SHP77 treated with DMSO at 0.1 percent for 48 hours (cell line): ENCODE results near the gene C11orf52.

ENCODE experiments used
- DNase-seq: peaks from one replicate; lab custom pipeline; 2025; lab: John Stamatoyannopoulos, UW

Gene C11orf52

DNA sequence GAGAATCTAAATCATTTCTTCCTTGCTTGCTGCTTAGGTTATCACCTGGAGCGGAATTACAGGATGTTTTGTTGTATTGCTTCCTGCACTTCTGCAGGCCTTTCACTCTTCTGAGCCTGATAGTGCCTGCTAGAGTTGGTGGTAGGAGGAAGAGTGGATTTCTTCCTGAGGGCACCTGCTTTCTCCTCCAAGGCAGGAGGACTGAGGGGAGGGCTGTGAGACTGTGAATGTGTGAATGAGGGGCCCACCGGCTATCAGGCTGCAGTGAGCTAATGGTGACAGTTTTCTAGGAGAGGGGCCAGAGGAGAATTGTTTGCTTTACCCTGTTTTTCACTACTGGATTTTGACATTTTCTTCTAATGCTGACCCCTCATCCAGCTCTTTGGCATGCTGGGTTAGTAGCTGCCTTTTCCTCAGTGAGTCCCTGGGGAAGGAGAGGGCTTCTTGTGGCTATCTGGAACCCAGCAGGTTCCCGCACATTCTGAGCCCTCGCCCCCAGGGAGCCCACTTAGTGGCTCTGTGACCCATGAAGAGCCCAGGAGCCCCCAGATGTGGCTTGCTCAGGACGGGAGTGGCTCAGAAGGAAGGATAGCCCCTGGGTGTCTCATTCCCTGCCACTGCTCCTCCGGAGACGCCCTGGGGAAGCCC, 57.5 kb downstream of the C11orf52 start:
- no peak for DNase-seq
